ENCODE results near the gene ABCB10. TPM values are rescaled to one million over a fixed set of nuclear protein-coding genes. Genes with fewer than 3 reads are reported as not detected.
"Not testable (repeated sequence)": the region's sequence is repeated elsewhere in the genome, so short reads cannot be mapped to it uniquely, and the experiment has no call there.

Gene ABCB10
- total RNA-seq, 1 donor from 2014 or later: 17.3 TPM

GRCh38 chr1:229523052-229523451 lies 35.5 kb downstream of the ABCB10 start:
- Histone ChIP-seq H3K36me3 (peaks cover 66% of the 10 kb centered on the region), H3K27ac (no peak overlapping the region)
- intact Hi-C loops (cut with DNase I): no loop called here

GRCh38 chr1:229514578-229515275 lies 43.8 kb downstream of the ABCB10 start:
- Histone ChIP-seq H3K27ac (no peak overlapping the region), H3K4me1 (no peaks in the 10 kb centered on the region), H3K36me3 (peaks cover 30% of the 10 kb centered on the region), H3K4me3 (no peak overlapping the region), H3K27me3 (no peaks in the 10 kb centered on the region), H3K9me3 (no peaks in the 10 kb centered on the region)
- intact Hi-C loops (cut with DNase I): no loop called here
- no peak for DNase-seq
- peak; percentile 96 for ATAC-seq
- peak; percentile 83 for TF ChIP-seq CTCF (IDR thresholded peaks at IDR 0.05)

More at GRCh38 chr1:229523052-229523451, 35.5 kb downstream of the ABCB10 start:
- no peak for DNase-seq
- ATAC-seq: no peak
- Histone ChIP-seq H3K4me1 (no peaks in the 10 kb centered on the region), H3K4me3 (no peak overlapping the region), H3K9me3 (no peaks in the 10 kb centered on the region), H3K27me3 (no peaks in the 10 kb centered on the region)
- TF ChIP-seq CTCF (IDR thresholded peaks at IDR 0.05): no peak

GRCh38 chr1:229511625-229512024 lies 46.9 kb downstream of the ABCB10 start:
- DNase-seq; ATAC-seq; H3K27ac ChIP-seq; intact Hi-C loops (cut with DNase I); H3K27me3 ChIP-seq; H3K4me3 ChIP-seq; H3K9me3 ChIP-seq; H3K36me3 ChIP-seq: not testable (repeated sequence)
- H3K4me1 ChIP-seq: peaks cover 13% of the 10 kb centered on the region

GRCh38 chr1:229511201-229511600 lies 47.3 kb downstream of the ABCB10 start:
- H3K4me3 ChIP-seq; H3K9me3 ChIP-seq; DNase-seq; H3K27ac ChIP-seq; H3K27me3 ChIP-seq; intact Hi-C loops (cut with DNase I); H3K36me3 ChIP-seq; ATAC-seq: not testable (repeated sequence)
- peaks cover 17% of the 10 kb centered on the region for H3K4me1 ChIP-seq

- H3K27me3 ChIP-seq: no peaks in the 10 kb centered on the region
- H3K4me1 ChIP-seq: peaks cover 18% of the 10 kb centered on the region
- DNase-seq: no peak
- no peak overlapping the region for H3K4me3 ChIP-seq
- H3K36me3 ChIP-seq: peaks cover 7% of the 10 kb centered on the region
- TF ChIP-seq CTCF (IDR thresholded peaks at IDR 0.05): no peak
- intact Hi-C loops (cut with DNase I): no loop called here
- no peak for ATAC-seq
- no peaks in the 10 kb centered on the region for H3K9me3 ChIP-seq
- no peak overlapping the region for H3K27ac ChIP-seq
These were observed 48.9 kb downstream of the ABCB10 start for GRCh38 chr1:229509576-229509975.

GRCh38 chr1:229508823-229509337 lies 49.6 kb downstream of the ABCB10 start:
- TF ChIP-seq CTCF (IDR thresholded peaks at IDR 0.05): no peak
- intact Hi-C loops (cut with DNase I): no loop called here
- ATAC-seq (no peak), DNase-seq (no peak)
- Histone ChIP-seq H3K4me1 (peaks cover 18% of the 10 kb centered on the region), H3K27ac (peak overlapping the region; percentile 98), H3K36me3 (peaks cover 11% of the 10 kb centered on the region), H3K27me3 (no peaks in the 10 kb centered on the region), H3K9me3 (no peaks in the 10 kb centered on the region), H3K4me3 (peak overlapping the region; percentile 99)

Measured in upper lobe of right lung (tissue), 1 donor.